Liver (tissue), 9 donors: ENCODE measurements around the gene COMMD7. TPM values are rescaled to one million over a fixed set of nuclear protein-coding genes. Genes with fewer than 3 reads are reported as not detected.

Experiments used
- DNase-seq: peaks from one replicate; pipeline ENCODE4 v3.0.0-alpha.2; 2017; ENCODE audit warnings: low spot score
- H3K27ac ChIP-seq, 2 donors: one replicate each; pipeline ENCODE4 v1.7.0; 2013; ENCODE audit warnings: inconsistent platforms in 2 of 2, low read length in 2 of 2, control low read depth in 1 of 2, low read depth in 1 of 2, mild to moderate bottlenecking in 1 of 2
- H3K27me3 ChIP-seq, 4 donors: one replicate each; pipeline versions ENCODE4 v1.6.1 to v1.7.0; 2013; ENCODE audit warnings: low read length in 3 of 4, inconsistent platforms in 1 of 4, mild to moderate bottlenecking in 1 of 4, moderate library complexity in 1 of 4; ENCODE audit not compliant: control insufficient read depth in 4 of 4, insufficient read depth in 4 of 4
- H3K36me3 ChIP-seq, 4 donors: one replicate each; pipeline versions ENCODE4 v1.6.1 to v1.7.0; 2013; ENCODE audit warnings: low read length in 3 of 4, mild to moderate bottlenecking in 3 of 4, low read depth in 1 of 4, moderate library complexity in 1 of 4; ENCODE audit not compliant: control insufficient read depth in 4 of 4, insufficient read depth in 3 of 4
- H3K4me1 ChIP-seq, 4 donors: one replicate each; pipeline versions ENCODE4 v1.6.1 to v1.7.0; 2013; ENCODE audit warnings: low read length in 3 of 4, mild to moderate bottlenecking in 3 of 4, moderate library complexity in 1 of 4; ENCODE audit not compliant: control insufficient read depth in 4 of 4, insufficient read depth in 4 of 4
- H3K4me3 ChIP-seq, 3 donors: one replicate each; pipeline versions ENCODE4 v1.6.1 to v1.7.0; 2013; ENCODE audit warnings: low read length in 3 of 3, control low read depth in 1 of 3, low read depth in 1 of 3, mild to moderate bottlenecking in 1 of 3
- H3K9ac ChIP-seq, 2 donors: one replicate each; pipeline ENCODE4 v1.7.0; 2013; ENCODE audit warnings: low read length in 2 of 2, mild to moderate bottlenecking in 2 of 2, moderate library complexity in 2 of 2, control low read depth in 1 of 2, low read depth in 1 of 2
- H3K9me3 ChIP-seq, 4 donors: one replicate each; pipeline versions ENCODE4 v1.6.1 to v1.7.0; 2013; ENCODE audit warnings: low read length in 3 of 4; ENCODE audit not compliant: control insufficient read depth in 4 of 4
- EGR1 ChIP-seq, 2 donors: IDR thresholded peaks; 2 replicates each; pipeline ENCODE4 v1.6.1; 2016 to 2018; ENCODE audit warnings: antibody characterized with exemption in 2 of 2, low read depth in 2 of 2
- FOXA1 ChIP-seq: IDR thresholded peaks from 2 replicates; pipeline ENCODE4 v1.6.1; 2016; ENCODE audit warnings: antibody characterized with exemption
- FOXA2 ChIP-seq: IDR thresholded peaks from 2 replicates; pipeline ENCODE4 v1.6.1; 2016; ENCODE audit warnings: antibody characterized with exemption
- GABPA ChIP-seq, 2 donors: IDR thresholded peaks in 1 of 2; conservative IDR thresholded peaks in 1 of 2; 2 replicates each; pipeline ENCODE4 v1.6.1; 2016; ENCODE audit warnings: antibody characterized with exemption in 2 of 2, mild to moderate bottlenecking in 1 of 2, moderate library complexity in 1 of 2
- HNF4A ChIP-seq, 2 donors: conservative IDR thresholded peaks; 2 replicates each; pipeline ENCODE4 v1.6.1; 2016; ENCODE audit warnings: antibody characterized with exemption in 2 of 2, mild to moderate bottlenecking in 2 of 2
- HNF4G ChIP-seq: IDR thresholded peaks from 2 replicates; pipeline ENCODE4 v1.6.1; 2016; ENCODE audit warnings: antibody characterized with exemption
- JUND ChIP-seq, 2 donors: IDR thresholded peaks; 2 replicates each; pipeline ENCODE4 v1.6.1; 2016; ENCODE audit warnings: antibody characterized with exemption in 2 of 2
- NR2F2 ChIP-seq: IDR thresholded peaks from 2 replicates; pipeline ENCODE4 v1.6.1; 2016; ENCODE audit warnings: antibody characterized with exemption
- RAD21 ChIP-seq, 2 donors: IDR thresholded peaks; 2 replicates each; pipeline ENCODE4 v1.6.1; 2016; ENCODE audit warnings: antibody characterized with exemption in 2 of 2, mild to moderate bottlenecking in 2 of 2
- RXRA ChIP-seq, 2 donors: IDR thresholded peaks; 2 replicates each; pipeline ENCODE4 v1.6.1; 2017 to 2018; ENCODE audit warnings: antibody characterized with exemption in 2 of 2, mild to moderate bottlenecking in 1 of 2
- SP1 ChIP-seq: IDR thresholded peaks from 2 replicates; pipeline ENCODE4 v1.6.1; 2018; ENCODE audit warnings: antibody characterized with exemption, mild to moderate bottlenecking
- TAF1 ChIP-seq: conservative IDR thresholded peaks from 2 replicates; pipeline ENCODE4 v1.6.1; 2016; ENCODE audit warnings: antibody characterized with exemption, mild to moderate bottlenecking
- YY1 ChIP-seq: IDR thresholded peaks from 2 replicates; pipeline ENCODE4 v1.6.1; 2016; ENCODE audit warnings: antibody characterized with exemption, mild to moderate bottlenecking
- WGBS: extraction: QIAGEN DNeasy Blood & Tissue Kit; methylation state at CpG from one replicate; pipeline ENCODE4 v1.1.7; 2013; 5-methylcytosine and 5-hydroxymethylcytosine counted together
- polyA plus RNA-seq, 2 donors: library from polyadenylated mRNA; stranded (reverse) in 1 of 2; unstranded in 1 of 2; fragments of 200-250 nt in 1 of 2; fragments of >200 nt in 1 of 2; fragmentation: Nextera tagmentation in 1 of 2; extraction: Ambion mirVana in 1 of 2; gene quantifications; one replicate each; pipeline versions ENCODE4 v1.2.1 to v1.2.3, GENCODE V29; 2013 to 2015
- total RNA-seq, 2 donors: library from RNA; depleted of rRNA; stranded (reverse); fragments of >200 nt; gene quantifications; one replicate each; pipeline ENCODE4 v1.2.3, GENCODE V29; 2014
- TF ChIP-seq, protein P1 (sequence below): fragments of 150-350 bp; IDR thresholded peaks from 2 replicates; pipeline ENCODE4 v1.5.1; 2017; ENCODE audit warnings: improper control_type of control experiment, low read depth, low read length; ENCODE audit not compliant: missing input control
- TF ChIP-seq, protein P2 (sequence below): IDR thresholded peaks from 2 replicates; pipeline ENCODE4 v1.6.1; 2016; ENCODE audit warnings: antibody characterized with exemption
- TF ChIP-seq, protein P3 (sequence below): IDR thresholded peaks from 2 replicates; pipeline ENCODE4 v1.6.1; 2016; ENCODE audit warnings: antibody characterized with exemption
- TF ChIP-seq, protein P4 (sequence below): IDR thresholded peaks from 2 replicates; pipeline ENCODE4 v1.6.1; 2016; ENCODE audit warnings: antibody characterized with exemption, mild to moderate bottlenecking
- TF ChIP-seq, protein P5 (sequence below): IDR thresholded peaks from 2 replicates; pipeline ENCODE4 v1.6.1; 2016; ENCODE audit warnings: antibody characterized with exemption
- donor health status: healthy.
- donor health status: healthy.
- donor health status: healthy.
- donor health status: healthy.
- donor health status: healthy.

COMMD7 gene
- total and polyA plus RNA-seq, 4 donors, result 8.3 to 42.7 (median 15.5) TPM

DNA sequence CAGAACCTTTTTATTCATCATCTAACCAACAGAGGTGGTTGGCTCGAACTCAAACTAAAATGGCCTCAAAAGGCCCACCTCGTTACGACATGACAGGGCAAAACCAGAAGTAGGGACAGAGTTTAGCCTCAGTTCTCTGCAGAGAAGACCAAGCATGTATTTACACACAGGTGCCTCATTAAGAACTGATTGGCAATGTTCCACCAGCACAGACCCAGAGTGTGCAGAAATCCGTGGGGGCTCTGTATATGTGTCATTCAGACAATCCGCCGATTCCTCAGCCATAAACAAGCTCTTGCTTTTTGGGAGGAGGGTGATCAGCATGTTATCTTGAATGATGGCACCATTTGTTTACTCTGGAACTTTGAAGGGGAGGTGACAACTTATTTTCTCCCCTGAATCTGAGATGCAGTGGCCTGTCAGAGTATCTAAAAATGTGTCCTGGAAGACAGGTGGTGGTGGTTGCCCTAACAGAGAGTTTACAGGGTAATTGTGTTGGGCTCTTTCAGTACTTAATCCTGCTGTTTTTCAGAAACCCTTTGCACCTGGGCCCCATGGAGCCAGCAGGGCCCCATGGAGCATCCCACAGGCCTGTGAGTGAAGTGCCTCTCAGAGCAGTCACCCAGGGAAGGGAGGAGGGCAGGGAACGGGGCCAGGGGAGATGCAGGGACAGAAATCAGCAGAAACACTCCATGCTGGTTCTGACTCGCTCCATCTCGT is 40.4 kb downstream of the COMMD7 start:
- Histone ChIP-seq H3K27ac (no peak overlapping the region), H3K9me3 (no peaks in the 10 kb centered on the region), H3K36me3 (peaks cover 13 to 30% (median 22%) of the 10 kb centered on the region in 4 donors), H3K27me3 (no peaks in the 10 kb centered on the region), H3K4me3 (no peak overlapping the region), H3K4me1 (peaks cover 0 to 5% (median 5%) of the 10 kb centered on the region in 4 donors), H3K9ac (no peak overlapping the region)
- DNase-seq, result no peak
- TF ChIP-seq TAF1 (no peak), RAD21 (IDR thresholded peaks at IDR 0.05) (no peak), HNF4G (no peak), RXRA (IDR thresholded peaks at IDR 0.05) (no peak), FOXA1 (no peak), HNF4A (conservative IDR thresholded peaks at IDR 0.05) (no peak), EGR1 (IDR thresholded peaks at IDR 0.05; ENCODE audit: low read depth in 2 of 2) (no peak), JUND (IDR thresholded peaks at IDR 0.05) (no peak), YY1 (no peak), SP1 (no peak), GABPA (IDR thresholded peaks at IDR 0.05 in 1 of 2, conservative IDR thresholded peaks at IDR 0.05 in 1 of 2) (no peak), FOXA2 (no peak), NR2F2 (no peak)
- TF ChIP-seq, protein P1, sequence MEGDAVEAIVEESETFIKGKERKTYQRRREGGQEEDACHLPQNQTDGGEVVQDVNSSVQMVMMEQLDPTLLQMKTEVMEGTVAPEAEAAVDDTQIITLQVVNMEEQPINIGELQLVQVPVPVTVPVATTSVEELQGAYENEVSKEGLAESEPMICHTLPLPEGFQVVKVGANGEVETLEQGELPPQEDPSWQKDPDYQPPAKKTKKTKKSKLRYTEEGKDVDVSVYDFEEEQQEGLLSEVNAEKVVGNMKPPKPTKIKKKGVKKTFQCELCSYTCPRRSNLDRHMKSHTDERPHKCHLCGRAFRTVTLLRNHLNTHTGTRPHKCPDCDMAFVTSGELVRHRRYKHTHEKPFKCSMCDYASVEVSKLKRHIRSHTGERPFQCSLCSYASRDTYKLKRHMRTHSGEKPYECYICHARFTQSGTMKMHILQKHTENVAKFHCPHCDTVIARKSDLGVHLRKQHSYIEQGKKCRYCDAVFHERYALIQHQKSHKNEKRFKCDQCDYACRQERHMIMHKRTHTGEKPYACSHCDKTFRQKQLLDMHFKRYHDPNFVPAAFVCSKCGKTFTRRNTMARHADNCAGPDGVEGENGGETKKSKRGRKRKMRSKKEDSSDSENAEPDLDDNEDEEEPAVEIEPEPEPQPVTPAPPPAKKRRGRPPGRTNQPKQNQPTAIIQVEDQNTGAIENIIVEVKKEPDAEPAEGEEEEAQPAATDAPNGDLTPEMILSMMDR, result no peak
- TF ChIP-seq, protein P2, sequence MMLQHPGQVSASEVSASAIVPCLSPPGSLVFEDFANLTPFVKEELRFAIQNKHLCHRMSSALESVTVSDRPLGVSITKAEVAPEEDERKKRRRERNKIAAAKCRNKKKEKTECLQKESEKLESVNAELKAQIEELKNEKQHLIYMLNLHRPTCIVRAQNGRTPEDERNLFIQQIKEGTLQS, result no peak
- TF ChIP-seq, protein P3, sequence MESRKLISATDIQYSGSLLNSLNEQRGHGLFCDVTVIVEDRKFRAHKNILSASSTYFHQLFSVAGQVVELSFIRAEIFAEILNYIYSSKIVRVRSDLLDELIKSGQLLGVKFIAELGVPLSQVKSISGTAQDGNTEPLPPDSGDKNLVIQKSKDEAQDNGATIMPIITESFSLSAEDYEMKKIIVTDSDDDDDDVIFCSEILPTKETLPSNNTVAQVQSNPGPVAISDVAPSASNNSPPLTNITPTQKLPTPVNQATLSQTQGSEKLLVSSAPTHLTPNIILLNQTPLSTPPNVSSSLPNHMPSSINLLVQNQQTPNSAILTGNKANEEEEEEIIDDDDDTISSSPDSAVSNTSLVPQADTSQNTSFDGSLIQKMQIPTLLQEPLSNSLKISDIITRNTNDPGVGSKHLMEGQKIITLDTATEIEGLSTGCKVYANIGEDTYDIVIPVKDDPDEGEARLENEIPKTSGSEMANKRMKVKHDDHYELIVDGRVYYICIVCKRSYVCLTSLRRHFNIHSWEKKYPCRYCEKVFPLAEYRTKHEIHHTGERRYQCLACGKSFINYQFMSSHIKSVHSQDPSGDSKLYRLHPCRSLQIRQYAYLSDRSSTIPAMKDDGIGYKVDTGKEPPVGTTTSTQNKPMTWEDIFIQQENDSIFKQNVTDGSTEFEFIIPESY, result no peak
- TF ChIP-seq, protein P4, sequence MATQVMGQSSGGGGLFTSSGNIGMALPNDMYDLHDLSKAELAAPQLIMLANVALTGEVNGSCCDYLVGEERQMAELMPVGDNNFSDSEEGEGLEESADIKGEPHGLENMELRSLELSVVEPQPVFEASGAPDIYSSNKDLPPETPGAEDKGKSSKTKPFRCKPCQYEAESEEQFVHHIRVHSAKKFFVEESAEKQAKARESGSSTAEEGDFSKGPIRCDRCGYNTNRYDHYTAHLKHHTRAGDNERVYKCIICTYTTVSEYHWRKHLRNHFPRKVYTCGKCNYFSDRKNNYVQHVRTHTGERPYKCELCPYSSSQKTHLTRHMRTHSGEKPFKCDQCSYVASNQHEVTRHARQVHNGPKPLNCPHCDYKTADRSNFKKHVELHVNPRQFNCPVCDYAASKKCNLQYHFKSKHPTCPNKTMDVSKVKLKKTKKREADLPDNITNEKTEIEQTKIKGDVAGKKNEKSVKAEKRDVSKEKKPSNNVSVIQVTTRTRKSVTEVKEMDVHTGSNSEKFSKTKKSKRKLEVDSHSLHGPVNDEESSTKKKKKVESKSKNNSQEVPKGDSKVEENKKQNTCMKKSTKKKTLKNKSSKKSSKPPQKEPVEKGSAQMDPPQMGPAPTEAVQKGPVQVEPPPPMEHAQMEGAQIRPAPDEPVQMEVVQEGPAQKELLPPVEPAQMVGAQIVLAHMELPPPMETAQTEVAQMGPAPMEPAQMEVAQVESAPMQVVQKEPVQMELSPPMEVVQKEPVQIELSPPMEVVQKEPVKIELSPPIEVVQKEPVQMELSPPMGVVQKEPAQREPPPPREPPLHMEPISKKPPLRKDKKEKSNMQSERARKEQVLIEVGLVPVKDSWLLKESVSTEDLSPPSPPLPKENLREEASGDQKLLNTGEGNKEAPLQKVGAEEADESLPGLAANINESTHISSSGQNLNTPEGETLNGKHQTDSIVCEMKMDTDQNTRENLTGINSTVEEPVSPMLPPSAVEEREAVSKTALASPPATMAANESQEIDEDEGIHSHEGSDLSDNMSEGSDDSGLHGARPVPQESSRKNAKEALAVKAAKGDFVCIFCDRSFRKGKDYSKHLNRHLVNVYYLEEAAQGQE, result no peak
- TF ChIP-seq, protein P5, sequence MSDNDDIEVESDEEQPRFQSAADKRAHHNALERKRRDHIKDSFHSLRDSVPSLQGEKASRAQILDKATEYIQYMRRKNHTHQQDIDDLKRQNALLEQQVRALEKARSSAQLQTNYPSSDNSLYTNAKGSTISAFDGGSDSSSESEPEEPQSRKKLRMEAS, result no peak
- 89% methylated on average over 9 of the region's 9 CpGs for WGBS
